Astrocyte (in vitro differentiated cells and primary cell): ENCODE results near the gene ISG15. TPM values are rescaled to one million over a fixed set of nuclear protein-coding genes. Genes with fewer than 3 reads are reported as not detected.
A peak's percentile ranks its signal among the peaks of the same experiment; 100 is the strongest.

ENCODE experiments used
- DNase-seq: peaks from one replicate; pipeline ENCODE4 v3.0.0-alpha.2; 2010; ENCODE audit warnings: low read depth
- FAIRE-seq: peaks from 2 replicates; lab custom pipeline; 2011; peaks lifted over from hg19 to GRCh38; lab: Jason Lieb, UNC
- H2AFZ ChIP-seq: 2 replicates; pipeline ENCODE4 v1.6.0; 2012; ENCODE audit warnings: low read depth, low read length, inconsistent platforms
- H3K27ac ChIP-seq: 2 replicates; pipeline ENCODE4 v1.5.1; 2011; ENCODE audit warnings: low read depth, low read length, inconsistent platforms
- H3K27me3 ChIP-seq: 2 replicates; pipeline ENCODE4 v1.6.0; 2011; ENCODE audit warnings: low read length, inconsistent platforms; ENCODE audit not compliant: insufficient read depth
- H3K36me3 ChIP-seq: 2 replicates; pipeline ENCODE4 v1.5.1; 2011; ENCODE audit warnings: low read length, inconsistent platforms; ENCODE audit not compliant: insufficient read depth
- H3K4me1 ChIP-seq: 2 replicates; pipeline ENCODE4 v1.5.1; 2011; ENCODE audit warnings: low read length, inconsistent platforms; ENCODE audit not compliant: insufficient read depth
- H3K4me2 ChIP-seq: 2 replicates; pipeline ENCODE4 v1.6.0; 2012; ENCODE audit warnings: low read length, inconsistent platforms
- H3K4me3 ChIP-seq: 2 replicates; pipeline ENCODE4 v1.5.1; 2011; ENCODE audit warnings: low read depth, mild to moderate bottlenecking, low read length, inconsistent platforms; ENCODE audit not compliant: insufficient read depth
- H3K79me2 ChIP-seq: 2 replicates; pipeline ENCODE4 v1.6.0; 2012; ENCODE audit warnings: mild to moderate bottlenecking, low read length, inconsistent platforms; ENCODE audit not compliant: insufficient read depth
- H3K9ac ChIP-seq: 2 replicates; pipeline ENCODE4 v1.6.0; 2012; ENCODE audit warnings: mild to moderate bottlenecking, low read length, inconsistent platforms
- H3K9me3 ChIP-seq: 2 replicates; pipeline ENCODE4 v1.5.1; 2012; ENCODE audit warnings: low read depth, mild to moderate bottlenecking, low read length, inconsistent platforms; ENCODE audit not compliant: insufficient read depth
- H4K20me1 ChIP-seq: 2 replicates; pipeline ENCODE4 v1.6.0; 2012; ENCODE audit warnings: low read length, inconsistent platforms; ENCODE audit not compliant: insufficient read depth
- H3K27ac Mint-ChIP-seq: one replicate; pipeline ENCODE4 v1.8.0; 2021; ENCODE audit warnings: mild to moderate bottlenecking, mixed read lengths; ENCODE audit not compliant: unreplicated experiment
- H3K27me3 Mint-ChIP-seq: one replicate; pipeline ENCODE4 v1.8.0; 2021; ENCODE audit warnings: low read depth, mixed read lengths; ENCODE audit not compliant: unreplicated experiment
- H3K36me3 Mint-ChIP-seq: one replicate; pipeline ENCODE4 v1.8.0; 2021; ENCODE audit warnings: low read depth, mixed read lengths; ENCODE audit not compliant: unreplicated experiment
- H3K4me1 Mint-ChIP-seq: one replicate; pipeline ENCODE4 v1.8.0; 2021; ENCODE audit warnings: low read depth, mixed read lengths; ENCODE audit not compliant: unreplicated experiment
- H3K4me3 Mint-ChIP-seq: one replicate; pipeline ENCODE4 v1.8.0; 2021; ENCODE audit warnings: mild to moderate bottlenecking, moderate library complexity, mixed read lengths; ENCODE audit not compliant: unreplicated experiment
- H3K9me3 Mint-ChIP-seq: one replicate; pipeline ENCODE4 v1.8.0; 2021; ENCODE audit warnings: mild to moderate bottlenecking, mixed read lengths; ENCODE audit not compliant: unreplicated experiment
- EZH2 ChIP-seq: IDR thresholded peaks from 2 replicates; pipeline ENCODE4 v1.6.1; 2012; ENCODE audit warnings: mild to moderate bottlenecking, low read length, inconsistent platforms; ENCODE audit not compliant: insufficient read depth
- total RNA-seq: library from RNA; stranded (reverse); gene quantifications from 2 replicates; pipeline ENCODE4 v1.2.1, GENCODE V29; 2021
- TF ChIP-seq, protein P1 (sequence below): IDR thresholded peaks from 2 replicates; pipeline ENCODE4 v1.5.1; 2011; ENCODE audit warnings: low read depth, mild to moderate bottlenecking, inconsistent platforms, low read length, moderate library complexity; ENCODE audit not compliant: insufficient read depth

Gene ISG15
- total RNA-seq, 1 donor from 2014 or later, result 1,830 TPM

DNA sequence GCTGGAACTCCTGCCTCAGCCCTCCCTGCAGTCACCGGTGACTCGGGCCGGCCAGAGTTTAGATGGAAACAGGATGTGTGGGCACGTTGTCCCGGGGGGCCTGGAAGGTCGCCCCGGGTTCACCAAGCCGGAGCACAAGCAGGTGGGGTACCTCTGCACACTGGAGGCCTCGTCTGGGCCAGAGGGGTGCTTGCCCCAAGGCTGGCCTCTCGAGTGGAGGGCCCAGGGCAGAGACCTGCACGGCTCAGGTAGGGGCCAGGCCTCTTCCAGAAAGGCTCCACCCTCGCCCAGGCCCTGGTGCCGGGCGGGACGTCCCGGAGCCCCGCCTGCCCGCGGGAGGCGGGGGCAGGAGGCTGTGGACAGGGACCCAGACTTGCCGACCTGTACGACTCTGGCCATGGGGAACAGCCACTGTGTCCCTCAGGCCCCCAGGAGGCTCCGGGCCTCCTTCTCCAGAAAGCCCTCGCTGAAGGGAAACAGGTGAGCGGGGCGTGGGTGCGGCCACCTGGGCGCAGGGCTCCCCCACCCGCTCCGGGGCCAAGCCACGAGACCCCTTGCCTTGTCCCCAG is 47.1 kb upstream of the ISG15 start, which contains the start of gene PLEKHN1:
PLEKHN1 (plus strand) TSS at position 348 of the 569 bp plus-strand sequence; CDS start at position 398, 50 bp downstream.
- Histone ChIP-seq H3K27ac (peak within 1 kb of the TSS; percentile 80), H3K4me3 (peak within 1 kb of the TSS; percentile 64), H3K9ac (peak within 1 kb of the TSS; percentile 83), H2AFZ (peak within 1 kb of the TSS; percentile 89), H4K20me1 (peaks cover 6% of the 10 kb centered on the region), H3K4me2 (peak within 1 kb of the TSS; percentile 99), H3K9me3 (no peaks in the 10 kb centered on the region), H3K27me3 (no peaks in the 10 kb centered on the region), H3K79me2 (peaks cover 6% of the 10 kb centered on the region), H3K36me3 (peaks cover 5% of the 10 kb centered on the region), H3K4me1 (peaks cover 23% of the 10 kb centered on the region)
- peaks cover 15% of the 10 kb centered on the region for H3K27me3 Mint-ChIP-seq
- peak within 1 kb of the TSS; percentile 72 for H3K4me3 Mint-ChIP-seq
- no peaks in the 10 kb centered on the region for H3K4me1 Mint-ChIP-seq
- peaks cover 4% of the 10 kb centered on the region for H3K36me3 Mint-ChIP-seq
- no peaks in the 10 kb centered on the region for H3K9me3 Mint-ChIP-seq
- no peak within 1 kb of the TSS for H3K27ac Mint-ChIP-seq
- TF ChIP-seq EZH2, result no peak
- TF ChIP-seq, protein P1, sequence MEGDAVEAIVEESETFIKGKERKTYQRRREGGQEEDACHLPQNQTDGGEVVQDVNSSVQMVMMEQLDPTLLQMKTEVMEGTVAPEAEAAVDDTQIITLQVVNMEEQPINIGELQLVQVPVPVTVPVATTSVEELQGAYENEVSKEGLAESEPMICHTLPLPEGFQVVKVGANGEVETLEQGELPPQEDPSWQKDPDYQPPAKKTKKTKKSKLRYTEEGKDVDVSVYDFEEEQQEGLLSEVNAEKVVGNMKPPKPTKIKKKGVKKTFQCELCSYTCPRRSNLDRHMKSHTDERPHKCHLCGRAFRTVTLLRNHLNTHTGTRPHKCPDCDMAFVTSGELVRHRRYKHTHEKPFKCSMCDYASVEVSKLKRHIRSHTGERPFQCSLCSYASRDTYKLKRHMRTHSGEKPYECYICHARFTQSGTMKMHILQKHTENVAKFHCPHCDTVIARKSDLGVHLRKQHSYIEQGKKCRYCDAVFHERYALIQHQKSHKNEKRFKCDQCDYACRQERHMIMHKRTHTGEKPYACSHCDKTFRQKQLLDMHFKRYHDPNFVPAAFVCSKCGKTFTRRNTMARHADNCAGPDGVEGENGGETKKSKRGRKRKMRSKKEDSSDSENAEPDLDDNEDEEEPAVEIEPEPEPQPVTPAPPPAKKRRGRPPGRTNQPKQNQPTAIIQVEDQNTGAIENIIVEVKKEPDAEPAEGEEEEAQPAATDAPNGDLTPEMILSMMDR, result no peak
- FAIRE-seq, result no peak
- peak; percentile 41 for DNase-seq

DNA sequence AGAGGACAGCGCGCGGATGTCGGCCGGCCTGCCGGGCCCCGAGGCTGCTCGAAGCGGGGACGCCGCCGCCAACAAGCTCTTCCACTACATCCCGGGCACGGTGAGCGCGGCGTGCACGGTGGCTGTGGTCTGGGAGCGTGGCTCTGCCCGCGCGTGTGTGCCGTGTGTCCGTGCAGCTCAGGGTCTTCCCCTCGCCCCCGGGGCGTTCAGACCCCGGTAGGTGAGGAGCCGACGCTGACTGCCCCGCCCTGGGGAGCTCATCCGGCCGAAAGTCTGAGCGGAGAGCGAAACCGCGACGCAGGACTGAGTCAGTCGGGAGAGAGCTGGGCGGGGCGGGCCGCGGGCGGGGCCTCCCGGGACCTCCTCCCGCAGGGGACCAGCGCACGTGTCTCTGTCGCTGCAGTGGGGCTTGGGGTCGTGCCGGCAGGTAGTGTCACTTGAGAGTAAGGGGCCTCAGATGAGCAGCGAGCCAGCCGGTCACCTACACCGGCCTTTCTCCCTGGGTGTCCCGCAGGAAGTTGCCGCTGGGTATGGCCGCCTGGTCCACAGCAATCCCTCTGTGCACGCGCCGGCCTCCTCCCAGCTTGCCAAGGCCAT is 46.5 kb upstream of the ISG15 start:
- peak; percentile 43 for DNase-seq
- Histone ChIP-seq H4K20me1 (peaks cover 6% of the 10 kb centered on the region), H3K27ac (peak overlapping the region; percentile 80), H2AFZ (peak overlapping the region; percentile 89), H3K4me3 (peak overlapping the region; percentile 64), H3K9ac (peak overlapping the region; percentile 83), H3K27me3 (no peaks in the 10 kb centered on the region), H3K36me3 (peaks cover 5% of the 10 kb centered on the region), H3K4me1 (peaks cover 23% of the 10 kb centered on the region), H3K9me3 (no peaks in the 10 kb centered on the region), H3K79me2 (no peaks in the 10 kb centered on the region), H3K4me2 (peak overlapping the region; percentile 99)
- Mint-ChIP-seq H3K27me3 (peaks cover 15% of the 10 kb centered on the region), H3K9me3 (no peaks in the 10 kb centered on the region), H3K36me3 (peaks cover 4% of the 10 kb centered on the region), H3K4me1 (no peaks in the 10 kb centered on the region), H3K27ac (no peak overlapping the region), H3K4me3 (peak overlapping the region; percentile 72)
- FAIRE-seq, result no peak
- no peak for TF ChIP-seq EZH2
- TF ChIP-seq, protein P1, result no peak
